Measurements from ENCODE around the gene KRTAP20-1. TPM values are rescaled to one million over a fixed set of nuclear protein-coding genes. Genes with fewer than 3 reads are reported as not detected.

The KRTAP20-1 gene
- total and polyA plus RNA-seq, 4 donors: not detected

DNA sequence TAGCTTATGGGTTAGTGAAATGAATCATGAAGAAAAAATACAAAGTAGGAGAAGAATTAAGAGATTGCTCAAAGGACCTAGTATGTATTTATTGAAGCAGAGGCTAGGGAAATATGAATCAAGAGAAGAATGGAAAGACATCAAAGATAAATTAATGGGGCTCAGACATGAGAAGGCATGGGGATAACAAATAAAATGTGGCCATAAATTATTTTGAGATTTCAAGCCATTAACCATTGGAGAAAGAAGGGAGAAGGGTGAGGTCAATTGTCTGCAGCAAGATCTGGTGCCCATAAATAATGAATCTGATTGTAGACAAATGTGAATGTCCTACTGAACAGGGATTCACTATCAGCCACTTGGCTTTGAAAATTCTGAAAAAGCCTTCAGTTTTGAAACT is 36.7 kb downstream of the KRTAP20-1 start:
- H3K4me1 ChIP-seq (ENCODE audit: control insufficient read depth in 5 of 5, insufficient read depth in 5 of 5, low read length in 5 of 5): no peaks in the 10 kb centered on the region
- no peak overlapping the region for H3K9ac ChIP-seq (ENCODE audit: insufficient read depth in 1 of 2, low read length in 2 of 2)
- TF ChIP-seq CTCF (IDR thresholded peaks at IDR 0.05; ENCODE audit: control extremely low read depth, extremely low read depth): no peak
- ATAC-seq (ENCODE audit: insufficient read depth, low FRiP score) (no peak), DNase-seq (no peak)
- H3K36me3 ChIP-seq (ENCODE audit: control insufficient read depth in 4 of 4, insufficient read depth in 4 of 4, low read length in 4 of 4): no peaks in the 10 kb centered on the region
- H3K9me3 ChIP-seq (ENCODE audit: control insufficient read depth in 4 of 4, insufficient read depth in 3 of 4, low read length in 3 of 4): no peaks in the 10 kb centered on the region
- H3K27ac ChIP-seq (ENCODE audit: low read depth in 1 of 2, low read length in 1 of 2): no peak overlapping the region
- no peaks in the 10 kb centered on the region for H3K27me3 ChIP-seq (ENCODE audit: control insufficient read depth in 3 of 3, insufficient read depth in 3 of 3, low read length in 2 of 3)
- H3K4me3 ChIP-seq: no peak overlapping the region

Small RNAs within 50 kb of the gene (small RNA-seq; reads per million reads assigned to genes)
- gene KRTAP20-1 (ENCODE audit: low replicate concordance) (not detected), gene KRTAP20-3 (ENCODE audit: low replicate concordance) (not detected), gene KRTAP20-4 (ENCODE audit: low replicate concordance) (not detected), gene KRTAP22-1 (ENCODE audit: low replicate concordance) (not detected), gene KRTAP22-2 (ENCODE audit: low replicate concordance) (not detected)

Other genes with a start within 250 kb of the KRTAP20-1 start
- gene KRTAP13-2, start 244.2 kb upstream of the KRTAP20-1 start, total RNA-seq: not detected
- gene KRTAP13-2, start 244.2 kb upstream of the KRTAP20-1 start, polyA plus RNA-seq: not detected
- gene KRTAP13-1, start 220.4 kb upstream of the KRTAP20-1 start, total RNA-seq: not detected
- not detected for gene KRTAP13-1, start 220.4 kb upstream of the KRTAP20-1 start, polyA plus RNA-seq
- not detected for gene KRTAP13-3, start 190.5 kb upstream of the KRTAP20-1 start, total RNA-seq
- gene KRTAP13-3, start 190.5 kb upstream of the KRTAP20-1 start, polyA plus RNA-seq: not detected
- gene KRTAP13-4, start 186.2 kb upstream of the KRTAP20-1 start, total RNA-seq: not detected
- not detected for gene KRTAP13-4, start 186.2 kb upstream of the KRTAP20-1 start, polyA plus RNA-seq
- not detected for gene KRTAP15-1, start 176.2 kb upstream of the KRTAP20-1 start, total RNA-seq
- not detected for gene KRTAP15-1, start 176.2 kb upstream of the KRTAP20-1 start, polyA plus RNA-seq
- not detected for gene KRTAP19-1, start 136.1 kb upstream of the KRTAP20-1 start, total RNA-seq
- gene KRTAP19-1, start 136.1 kb upstream of the KRTAP20-1 start, polyA plus RNA-seq: not detected
- not detected for gene KRTAP19-2, start 129.0 kb upstream of the KRTAP20-1 start, total RNA-seq
- not detected for gene KRTAP19-2, start 129.0 kb upstream of the KRTAP20-1 start, polyA plus RNA-seq
- not detected for gene KRTAP19-3, start 124.4 kb upstream of the KRTAP20-1 start, total RNA-seq
- gene KRTAP19-3, start 124.4 kb upstream of the KRTAP20-1 start, polyA plus RNA-seq: not detected
- gene KRTAP19-4, start 119.3 kb upstream of the KRTAP20-1 start, total RNA-seq: not detected
- not detected for gene KRTAP19-4, start 119.3 kb upstream of the KRTAP20-1 start, polyA plus RNA-seq
- gene KRTAP19-5, start 114.3 kb upstream of the KRTAP20-1 start, total RNA-seq: not detected
- gene KRTAP19-5, start 114.3 kb upstream of the KRTAP20-1 start, polyA plus RNA-seq: not detected
- not detected for gene KRTAP19-6, start 74.6 kb upstream of the KRTAP20-1 start, total RNA-seq
- not detected for gene KRTAP19-6, start 74.6 kb upstream of the KRTAP20-1 start, polyA plus RNA-seq
- gene KRTAP19-7, start 55.1 kb upstream of the KRTAP20-1 start, total RNA-seq: not detected
- not detected for gene KRTAP19-7, start 55.1 kb upstream of the KRTAP20-1 start, polyA plus RNA-seq
- not detected for gene KRTAP22-2, start 26.0 kb upstream of the KRTAP20-1 start, total RNA-seq
- gene KRTAP22-2, start 26.0 kb upstream of the KRTAP20-1 start, polyA plus RNA-seq: not detected
- gene KRTAP6-3, start 24.0 kb upstream of the KRTAP20-1 start, total RNA-seq: not detected
- gene KRTAP6-3, start 24.0 kb upstream of the KRTAP20-1 start, polyA plus RNA-seq: not detected
- gene KRTAP6-2, start 17.5 kb upstream of the KRTAP20-1 start, total RNA-seq: not detected
- not detected for gene KRTAP6-2, start 17.5 kb upstream of the KRTAP20-1 start, polyA plus RNA-seq
- gene KRTAP22-1, start 15.3 kb upstream of the KRTAP20-1 start, total RNA-seq: not detected
- gene KRTAP22-1, start 15.3 kb upstream of the KRTAP20-1 start, polyA plus RNA-seq: not detected
- gene KRTAP6-1, start 2.5 kb upstream of the KRTAP20-1 start, total RNA-seq: not detected
- gene KRTAP6-1, start 2.5 kb upstream of the KRTAP20-1 start, polyA plus RNA-seq: not detected
- not detected for gene KRTAP20-4, start 4.2 kb downstream of the KRTAP20-1 start, total RNA-seq
- gene KRTAP20-4, start 4.2 kb downstream of the KRTAP20-1 start, polyA plus RNA-seq: not detected
- not detected for gene KRTAP20-2, start 18.8 kb downstream of the KRTAP20-1 start, total RNA-seq
- not detected for gene KRTAP20-2, start 18.8 kb downstream of the KRTAP20-1 start, polyA plus RNA-seq
- gene KRTAP20-3, start 26.4 kb downstream of the KRTAP20-1 start, total RNA-seq: not detected
- not detected for gene KRTAP20-3, start 26.4 kb downstream of the KRTAP20-1 start, polyA plus RNA-seq
- gene KRTAP21-3, start 102.4 kb downstream of the KRTAP20-1 start, total RNA-seq: not detected
- not detected for gene KRTAP21-3, start 102.4 kb downstream of the KRTAP20-1 start, polyA plus RNA-seq
- gene KRTAP21-2, start 130.8 kb downstream of the KRTAP20-1 start, total RNA-seq: not detected
- not detected for gene KRTAP21-2, start 130.8 kb downstream of the KRTAP20-1 start, polyA plus RNA-seq
- gene KRTAP21-1, start 139.0 kb downstream of the KRTAP20-1 start, total RNA-seq: not detected
- gene KRTAP21-1, start 139.0 kb downstream of the KRTAP20-1 start, polyA plus RNA-seq: not detected
- gene KRTAP8-1, start 196.8 kb downstream of the KRTAP20-1 start, total RNA-seq: not detected
- not detected for gene KRTAP8-1, start 196.8 kb downstream of the KRTAP20-1 start, polyA plus RNA-seq
- gene KRTAP7-1, start 213.3 kb downstream of the KRTAP20-1 start, total RNA-seq: not detected
- gene KRTAP7-1, start 213.3 kb downstream of the KRTAP20-1 start, polyA plus RNA-seq: not detected

Data from lung (tissue), 13 donors.